Measurements from ENCODE around the gene TMEM115.

The TMEM115 gene

DNA sequence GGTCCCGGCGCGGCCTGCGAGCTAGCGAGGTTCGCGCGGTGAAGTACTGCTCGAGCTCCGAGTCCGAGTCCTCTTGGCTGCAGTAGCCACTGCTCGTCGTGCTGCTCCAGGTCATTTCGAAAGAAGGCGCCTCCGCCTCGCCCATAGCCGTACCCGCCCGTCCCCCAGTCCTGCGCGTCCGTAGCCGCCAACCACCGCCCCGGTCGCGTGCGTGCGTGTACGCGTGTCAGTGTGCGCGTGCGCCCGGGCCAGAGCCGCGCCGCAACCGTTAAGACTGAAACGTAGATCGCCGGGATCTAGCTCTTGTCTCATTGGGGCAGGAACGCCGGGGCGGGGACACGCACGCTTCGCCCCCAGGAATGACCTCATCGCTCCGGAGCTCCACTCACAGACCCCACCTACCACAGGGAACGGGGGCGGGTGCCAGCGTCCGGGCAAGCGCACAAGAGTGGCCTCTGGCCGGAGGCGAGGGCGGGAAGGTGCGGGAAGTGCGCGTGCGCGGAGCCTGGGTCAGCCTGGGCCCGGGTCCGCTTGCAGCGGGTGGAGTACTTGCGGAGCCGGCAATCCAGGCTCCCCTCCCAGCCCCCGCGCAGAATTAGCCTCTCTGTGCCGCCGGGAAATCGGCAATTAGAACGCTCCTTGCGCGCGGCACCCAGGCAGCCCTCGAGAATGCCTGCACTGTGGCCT is 22.0 kb downstream of the TMEM115 start:
- POLR2A ChIA-PET = interaction anchor here (0.6 to 2.8 kb wide), 8 partner anchors 9 to 212 kb away, joined by 3 to 30 read pairs (median 4); partner anchors contain the start of genes CYB561D2, HYAL3, NAA80 and NPRL2
- DNase-seq (ENCODE audit: extremely low spot score) = peak; percentile 99
- no peak for TF ChIP-seq CTCF (IDR thresholded peaks at IDR 0.05; ENCODE audit: control extremely low read depth, extremely low read depth, low read depth, missing control alignments)
- CTCF ChIA-PET = interaction anchor here (0.9 to 6.6 kb wide), 13 partner anchors 10 to 1098 kb away, joined by 3 to 55 read pairs (median 5); partner anchors contain the start of genes CYB561D2, HYAL2, HYAL3 and NAA80

DNA sequence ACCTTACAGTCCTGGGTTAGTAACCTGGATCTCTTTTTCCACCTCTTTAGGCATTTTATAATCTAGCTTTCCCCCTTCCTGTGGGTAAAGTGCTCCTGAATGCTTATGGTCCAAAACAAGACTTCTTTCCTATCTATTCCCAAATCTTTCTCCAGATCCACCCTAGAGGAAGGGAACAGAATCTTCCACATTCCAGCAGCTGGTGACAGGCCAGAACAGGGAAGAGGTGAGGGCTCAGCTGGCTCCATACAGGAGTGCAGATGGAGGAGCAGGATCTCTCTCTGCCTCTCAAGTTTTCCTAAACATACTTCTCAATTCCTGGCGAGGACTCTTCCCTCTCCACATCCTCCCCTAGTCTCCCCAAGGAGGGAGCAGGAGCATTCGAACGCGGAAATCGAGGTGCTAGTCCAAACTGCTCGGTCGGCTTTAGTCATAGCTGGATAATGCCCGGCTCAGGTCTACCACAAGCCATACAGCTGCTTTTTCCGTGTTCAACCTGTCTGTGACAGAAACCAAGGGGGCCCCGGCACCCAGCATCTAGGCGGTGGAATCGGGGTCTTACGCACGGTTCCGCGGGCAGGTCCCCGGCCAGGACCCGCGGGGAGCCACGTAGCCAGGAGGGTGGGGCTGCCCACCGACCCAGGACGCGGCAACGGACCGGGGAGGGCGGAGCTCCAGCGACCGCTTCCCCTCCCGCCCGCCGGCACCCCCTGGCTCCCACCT is 22.7 kb downstream of the TMEM115 start:
- ChIA-PET POLR2A (interaction anchor here (0.6 to 2.8 kb wide), 7 partner anchors 8 to 45 kb away, joined by 3 to 30 read pairs (median 4); partner anchors contain the start of genes CYB561D2, HYAL3, NAA80 and NPRL2), CTCF (interaction anchor here (0.9 to 6.6 kb wide), 17 partner anchors 9 to 1098 kb away, joined by 3 to 55 read pairs (median 4); partner anchors contain the start of genes CYB561D2, HYAL2, HYAL3 and NAA80)
- TF ChIP-seq CTCF (IDR thresholded peaks at IDR 0.05; ENCODE audit: control extremely low read depth, extremely low read depth, low read depth, missing control alignments) = no peak
- no peak for DNase-seq (ENCODE audit: extremely low spot score)

GRCh38 chr3:50334339-50335075 is 24.8 kb downstream of the TMEM115 start:
- TF ChIP-seq CTCF (IDR thresholded peaks at IDR 0.05; ENCODE audit: control extremely low read depth, extremely low read depth, low read depth, missing control alignments) = no peak
- ChIA-PET POLR2A (no interaction called here), CTCF (interaction anchor here (1.0 to 2.3 kb wide), 4 partner anchors 10 to 88 kb away, joined by 3 to 12 read pairs (median 5); no protein-coding TSS in a partner anchor)
- no peak for DNase-seq (ENCODE audit: extremely low spot score)

- DNase-seq (ENCODE audit: extremely low spot score) = no peak
- CTCF ChIA-PET = interaction anchor here (1.0 to 2.3 kb wide), 4 partner anchors 9 to 87 kb away, joined by 3 to 12 read pairs (median 5); no protein-coding TSS in a partner anchor
- POLR2A ChIA-PET = no interaction called here
- no peak for TF ChIP-seq CTCF (IDR thresholded peaks at IDR 0.05; ENCODE audit: control extremely low read depth, extremely low read depth, low read depth, missing control alignments)
Measured at GRCh38 chr3:50333744-50334328, 25.5 kb downstream of the TMEM115 start.

GRCh38 chr3:50331364-50331907 is 27.9 kb downstream of the TMEM115 start:
- CTCF ChIA-PET = interaction anchor here (1.3 to 1.5 kb wide), 2 partner anchors 16 to 71 kb away, joined by 4 read pairs; no protein-coding TSS in a partner anchor
- TF ChIP-seq CTCF (IDR thresholded peaks at IDR 0.05; ENCODE audit: control extremely low read depth, extremely low read depth, low read depth, missing control alignments) = no peak
- no peak for DNase-seq (ENCODE audit: extremely low spot score)
- POLR2A ChIA-PET = interaction anchor here (0.6 kb wide), 1 partner anchor 937 kb away, joined by 5 read pairs; no protein-coding TSS in a partner anchor

All from GM10248 (cell line).